DOHH2 (cell line): ENCODE results near the gene HMGB3.

ENCODE experiments used
- CTCF ChIP-seq: fragments of 200-600 bp; sonication (generic); IDR thresholded peaks from one replicate; pipeline ENCODE4 v1.5.1; 2014; ENCODE audit warnings: antibody characterized with exemption, mild to moderate bottlenecking, low read depth, low read length; ENCODE audit not compliant: poor library complexity, severe bottlenecking
- EZH2phosphoT487 ChIP-seq: fragments of 200-600 bp; sonication (generic); IDR thresholded peaks from 2 replicates; pipeline ENCODE4 v1.6.1; 2017; ENCODE audit warnings: borderline replicate concordance, mild to moderate bottlenecking, antibody characterized with exemption, low read length, moderate library complexity, mixed read lengths

DNA sequence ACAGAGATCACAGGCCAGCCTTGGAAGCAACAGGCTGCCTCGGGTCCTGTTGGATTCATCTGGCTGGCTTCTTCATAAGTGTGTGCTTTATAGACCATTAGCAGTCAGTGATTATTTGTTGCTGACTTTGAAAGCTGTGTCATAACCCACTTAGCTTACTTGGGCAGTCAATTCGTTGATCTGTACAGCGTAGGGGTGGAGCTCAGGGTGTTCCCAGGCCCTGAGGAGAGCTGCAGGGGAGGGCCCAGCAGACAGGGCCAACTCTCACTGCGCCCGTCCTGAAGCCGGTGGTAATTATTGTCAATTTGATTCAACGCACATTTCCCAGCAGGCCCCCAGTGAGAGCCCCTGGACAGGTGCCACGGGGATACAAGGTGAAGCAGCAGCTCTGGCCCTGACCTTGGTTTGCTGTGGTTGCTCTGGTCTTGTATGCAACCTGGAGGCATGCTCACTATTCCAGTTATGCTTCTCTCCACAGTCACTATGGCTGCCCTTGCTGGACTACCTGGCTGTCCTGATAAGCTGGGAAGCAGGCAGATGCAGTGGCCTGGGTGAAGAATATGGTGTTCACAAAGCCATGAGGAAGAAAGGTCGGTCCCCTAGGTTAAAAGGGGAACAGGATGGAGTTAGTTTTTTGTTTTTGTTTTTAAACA, 40.1 kb upstream of the HMGB3 start:
- TF ChIP-seq CTCF, result no peak
- TF ChIP-seq EZH2phosphoT487, result no peak
